ENCODE data around the gene HNRNPUL2. TPM values are rescaled to one million over a fixed set of nuclear protein-coding genes. Genes with fewer than 3 reads are reported as not detected.

HNRNPUL2 gene
- total and polyA plus RNA-seq, 9 of the 15 experiments (the other 6 are each of a cell fraction or from before 2014, with no cell fraction given) = 0.89 to 44.3 (median 15.2) TPM

DNA sequence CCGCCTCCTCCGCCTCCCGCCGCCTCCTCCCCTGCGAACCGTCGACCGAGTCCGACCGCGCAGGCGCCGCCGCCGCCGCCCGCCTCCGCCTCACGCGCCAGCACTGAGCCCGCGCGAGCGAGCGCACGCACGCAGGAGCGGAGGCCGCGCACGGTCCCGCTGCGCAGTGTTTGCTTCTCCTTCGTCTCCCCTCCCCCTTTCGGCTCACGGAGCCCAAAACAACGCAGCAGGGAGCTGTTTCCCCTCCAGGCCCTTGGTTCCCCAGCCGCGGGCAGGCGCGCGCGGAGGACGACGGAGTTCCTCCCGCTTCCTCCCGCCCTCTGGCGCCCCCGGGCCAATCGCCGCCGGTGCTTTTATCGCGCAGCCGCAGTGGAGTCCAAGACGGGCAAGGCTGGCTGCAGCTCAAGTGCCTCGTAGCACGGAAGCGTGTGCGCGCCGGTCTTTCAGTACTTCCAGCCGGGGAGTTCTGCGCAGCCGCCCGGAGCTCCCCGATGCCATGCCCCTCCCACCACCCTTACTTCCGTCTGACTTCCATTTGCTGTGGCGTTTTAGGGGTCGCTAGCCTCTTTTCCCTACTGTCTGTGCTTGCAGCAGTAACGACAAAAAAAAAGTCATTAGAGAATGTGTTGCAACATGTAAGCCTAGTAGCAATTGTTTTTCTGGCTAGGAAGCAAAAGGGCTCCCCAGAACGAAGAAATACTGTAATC is at the start of gene HNRNPUL2 (continued):
- peak; percentile 93 for TF ChIP-seq CBX1 (IDR thresholded peaks at IDR 0.05; ENCODE audit: low read depth)
- TF ChIP-seq ZSCAN32 (CRISPR knock-in tag; IDR thresholded peaks at IDR 0.05) = no peak
- TF ChIP-seq, protein P1, sequence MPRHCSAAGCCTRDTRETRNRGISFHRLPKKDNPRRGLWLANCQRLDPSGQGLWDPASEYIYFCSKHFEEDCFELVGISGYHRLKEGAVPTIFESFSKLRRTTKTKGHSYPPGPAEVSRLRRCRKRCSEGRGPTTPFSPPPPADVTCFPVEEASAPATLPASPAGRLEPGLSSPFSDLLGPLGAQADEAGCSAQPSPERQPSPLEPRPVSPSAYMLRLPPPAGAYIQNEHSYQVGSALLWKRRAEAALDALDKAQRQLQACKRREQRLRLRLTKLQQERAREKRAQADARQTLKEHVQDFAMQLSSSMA (CRISPR knock-in tag; IDR thresholded peaks at IDR 0.05) = peak; percentile 85; the same call in 1 of the 2 replicates
- TF ChIP-seq, protein P2, sequence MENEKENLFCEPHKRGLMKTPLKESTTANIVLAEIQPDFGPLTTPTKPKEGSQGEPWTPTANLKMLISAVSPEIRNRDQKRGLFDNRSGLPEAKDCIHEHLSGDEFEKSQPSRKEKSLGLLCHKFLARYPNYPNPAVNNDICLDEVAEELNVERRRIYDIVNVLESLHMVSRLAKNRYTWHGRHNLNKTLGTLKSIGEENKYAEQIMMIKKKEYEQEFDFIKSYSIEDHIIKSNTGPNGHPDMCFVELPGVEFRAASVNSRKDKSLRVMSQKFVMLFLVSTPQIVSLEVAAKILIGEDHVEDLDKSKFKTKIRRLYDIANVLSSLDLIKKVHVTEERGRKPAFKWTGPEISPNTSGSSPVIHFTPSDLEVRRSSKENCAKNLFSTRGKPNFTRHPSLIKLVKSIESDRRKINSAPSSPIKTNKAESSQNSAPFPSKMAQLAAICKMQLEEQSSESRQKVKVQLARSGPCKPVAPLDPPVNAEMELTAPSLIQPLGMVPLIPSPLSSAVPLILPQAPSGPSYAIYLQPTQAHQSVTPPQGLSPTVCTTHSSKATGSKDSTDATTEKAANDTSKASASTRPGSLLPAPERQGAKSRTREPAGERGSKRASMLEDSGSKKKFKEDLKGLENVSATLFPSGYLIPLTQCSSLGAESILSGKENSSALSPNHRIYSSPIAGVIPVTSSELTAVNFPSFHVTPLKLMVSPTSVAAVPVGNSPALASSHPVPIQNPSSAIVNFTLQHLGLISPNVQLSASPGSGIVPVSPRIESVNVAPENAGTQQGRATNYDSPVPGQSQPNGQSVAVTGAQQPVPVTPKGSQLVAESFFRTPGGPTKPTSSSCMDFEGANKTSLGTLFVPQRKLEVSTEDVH (IDR thresholded peaks at IDR 0.05; ENCODE audit: low read depth, partially characterized antibody) = no peak
- TF ChIP-seq ZNF263 (CRISPR knock-in tag; IDR thresholded peaks at IDR 0.05; ENCODE audit: borderline replicate concordance) = no peak; the same call in 1 of the 2 replicates
- peak; percentile 67 for TF ChIP-seq CHD2 (IDR thresholded peaks at IDR 0.05; ENCODE audit: low read depth, low read length)
- TF ChIP-seq KHSRP (IDR thresholded peaks at IDR 0.05) = no peak
- TF ChIP-seq ZC3H8 (IDR thresholded peaks at IDR 0.05) = no peak
- TF ChIP-seq ZNF431 (CRISPR knock-in tag; IDR thresholded peaks at IDR 0.05) = peak; percentile 82
- no peak for TF ChIP-seq FOXK1 (CRISPR knock-in tag; IDR thresholded peaks at IDR 0.05; ENCODE audit: borderline replicate concordance)
- TF ChIP-seq, protein P3, sequence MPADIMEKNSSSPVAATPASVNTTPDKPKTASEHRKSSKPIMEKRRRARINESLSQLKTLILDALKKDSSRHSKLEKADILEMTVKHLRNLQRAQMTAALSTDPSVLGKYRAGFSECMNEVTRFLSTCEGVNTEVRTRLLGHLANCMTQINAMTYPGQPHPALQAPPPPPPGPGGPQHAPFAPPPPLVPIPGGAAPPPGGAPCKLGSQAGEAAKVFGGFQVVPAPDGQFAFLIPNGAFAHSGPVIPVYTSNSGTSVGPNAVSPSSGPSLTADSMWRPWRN (IDR thresholded peaks at IDR 0.05; ENCODE audit: low read depth) = no peak
- TF ChIP-seq NFIC (IDR thresholded peaks at IDR 0.05) = peak; percentile 55
- peak in 2 of 3 experiments; percentile 50 to 54 for TF ChIP-seq YY1 (IDR thresholded peaks at IDR 0.05; ENCODE audit: borderline replicate concordance in 1 of 3, control insufficient read depth in 1 of 3, extremely low read depth in 1 of 3, insufficient read depth in 3 of 3, insufficient read length in 1 of 3, insufficient replicate concordance in 2 of 3, low read depth in 1 of 3, low read length in 2 of 3)
- TF ChIP-seq CTBP1 (IDR thresholded peaks at IDR 0.05; ENCODE audit: borderline replicate concordance) = peak; percentile 99
- TF ChIP-seq, protein P4, sequence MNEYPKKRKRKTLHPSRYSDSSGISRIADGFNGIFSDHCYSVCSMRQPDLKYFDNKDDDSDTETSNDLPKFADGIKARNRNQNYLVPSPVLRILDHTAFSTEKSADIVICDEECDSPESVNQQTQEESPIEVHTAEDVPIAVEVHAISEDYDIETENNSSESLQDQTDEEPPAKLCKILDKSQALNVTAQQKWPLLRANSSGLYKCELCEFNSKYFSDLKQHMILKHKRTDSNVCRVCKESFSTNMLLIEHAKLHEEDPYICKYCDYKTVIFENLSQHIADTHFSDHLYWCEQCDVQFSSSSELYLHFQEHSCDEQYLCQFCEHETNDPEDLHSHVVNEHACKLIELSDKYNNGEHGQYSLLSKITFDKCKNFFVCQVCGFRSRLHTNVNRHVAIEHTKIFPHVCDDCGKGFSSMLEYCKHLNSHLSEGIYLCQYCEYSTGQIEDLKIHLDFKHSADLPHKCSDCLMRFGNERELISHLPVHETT (CRISPR knock-in tag; conservative IDR thresholded peaks at IDR 0.05 in 1 of 2, IDR thresholded peaks at IDR 0.05 in 1 of 2) = peak in 1 of 2 experiments; percentile 93; a peak in 2 of 4 replicates
- TF ChIP-seq, protein P5, sequence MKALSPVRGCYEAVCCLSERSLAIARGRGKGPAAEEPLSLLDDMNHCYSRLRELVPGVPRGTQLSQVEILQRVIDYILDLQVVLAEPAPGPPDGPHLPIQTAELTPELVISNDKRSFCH (CRISPR knock-in tag; IDR thresholded peaks at IDR 0.05) = no peak
- TF ChIP-seq, protein P5 (tag; IDR thresholded peaks at IDR 0.05) = peak; percentile 71
- TF ChIP-seq, protein P6, sequence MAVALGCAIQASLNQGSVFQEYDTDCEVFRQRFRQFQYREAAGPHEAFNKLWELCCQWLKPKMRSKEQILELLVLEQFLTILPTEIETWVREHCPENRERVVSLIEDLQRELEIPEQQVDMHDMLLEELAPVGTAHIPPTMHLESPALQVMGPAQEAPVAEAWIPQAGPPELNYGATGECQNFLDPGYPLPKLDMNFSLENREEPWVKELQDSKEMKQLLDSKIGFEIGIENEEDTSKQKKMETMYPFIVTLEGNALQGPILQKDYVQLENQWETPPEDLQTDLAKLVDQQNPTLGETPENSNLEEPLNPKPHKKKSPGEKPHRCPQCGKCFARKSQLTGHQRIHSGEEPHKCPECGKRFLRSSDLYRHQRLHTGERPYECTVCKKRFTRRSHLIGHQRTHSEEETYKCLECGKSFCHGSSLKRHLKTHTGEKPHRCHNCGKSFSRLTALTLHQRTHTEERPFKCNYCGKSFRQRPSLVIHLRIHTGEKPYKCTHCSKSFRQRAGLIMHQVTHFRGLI (CRISPR knock-in tag; IDR thresholded peaks at IDR 0.05) = no peak
- peak; percentile 52; the same call in 1 of the 2 replicates for TF ChIP-seq CREM (IDR thresholded peaks at IDR 0.05; ENCODE audit: low read depth)
- 0 out of 2 replicates have a peak, but pooled peaks have one; percentile 13 for TF ChIP-seq RUNX1 (IDR thresholded peaks at IDR 0.05; ENCODE audit: low read depth)
